Muscle layer of colon (tissue), 2 donors: Measurements from ENCODE around the gene FADS6.

Experiments used
- H3K27ac ChIP-seq: one replicate; pipeline ENCODE4 v1.7.0; 2013; ENCODE audit warnings: low read depth, mild to moderate bottlenecking, low read length, moderate library complexity
- H3K27me3 ChIP-seq, 2 donors: one replicate each; pipeline ENCODE4 v1.7.0; 2013; ENCODE audit warnings: low read length in 2 of 2, mild to moderate bottlenecking in 2 of 2; ENCODE audit not compliant: insufficient read depth in 2 of 2, control insufficient read depth in 1 of 2
- H3K36me3 ChIP-seq: one replicate; pipeline ENCODE4 v1.7.0; 2013; ENCODE audit warnings: mild to moderate bottlenecking, low read length; ENCODE audit not compliant: insufficient read depth
- H3K4me1 ChIP-seq: one replicate; pipeline ENCODE4 v1.7.0; 2013; ENCODE audit warnings: mild to moderate bottlenecking, low read length; ENCODE audit not compliant: insufficient read depth
- H3K4me3 ChIP-seq, 2 donors: one replicate each; pipeline ENCODE4 v1.7.0; 2013; ENCODE audit warnings: low read length in 2 of 2, low read depth in 1 of 2, mild to moderate bottlenecking in 1 of 2, moderate library complexity in 1 of 2
- H3K9ac ChIP-seq: one replicate; pipeline ENCODE4 v1.7.0; 2013; ENCODE audit warnings: low read length
- H3K9me3 ChIP-seq: one replicate; pipeline ENCODE4 v1.7.0; 2013; ENCODE audit warnings: mild to moderate bottlenecking, low read length
- donor health status: abdominal sarcoma.
- donor health status: Adenocarcinoma of cecum.

FADS6 gene, protein sequence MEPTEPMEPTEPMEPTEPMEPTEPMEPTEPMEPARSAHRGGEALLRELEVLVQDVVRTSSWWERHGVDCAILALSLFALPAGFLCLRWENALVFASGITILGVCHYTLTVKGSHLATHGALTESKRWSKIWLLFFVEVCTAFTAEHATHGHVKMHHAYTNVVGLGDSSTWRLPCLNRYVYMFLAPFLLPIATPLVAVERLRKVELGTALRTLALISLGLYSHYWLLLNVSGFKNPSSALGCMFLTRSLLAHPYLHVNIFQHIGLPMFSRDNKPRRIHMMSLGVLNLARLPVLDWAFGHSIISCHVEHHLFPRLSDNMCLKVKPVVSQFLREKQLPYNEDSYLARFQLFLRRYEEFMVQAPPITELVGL

DNA sequence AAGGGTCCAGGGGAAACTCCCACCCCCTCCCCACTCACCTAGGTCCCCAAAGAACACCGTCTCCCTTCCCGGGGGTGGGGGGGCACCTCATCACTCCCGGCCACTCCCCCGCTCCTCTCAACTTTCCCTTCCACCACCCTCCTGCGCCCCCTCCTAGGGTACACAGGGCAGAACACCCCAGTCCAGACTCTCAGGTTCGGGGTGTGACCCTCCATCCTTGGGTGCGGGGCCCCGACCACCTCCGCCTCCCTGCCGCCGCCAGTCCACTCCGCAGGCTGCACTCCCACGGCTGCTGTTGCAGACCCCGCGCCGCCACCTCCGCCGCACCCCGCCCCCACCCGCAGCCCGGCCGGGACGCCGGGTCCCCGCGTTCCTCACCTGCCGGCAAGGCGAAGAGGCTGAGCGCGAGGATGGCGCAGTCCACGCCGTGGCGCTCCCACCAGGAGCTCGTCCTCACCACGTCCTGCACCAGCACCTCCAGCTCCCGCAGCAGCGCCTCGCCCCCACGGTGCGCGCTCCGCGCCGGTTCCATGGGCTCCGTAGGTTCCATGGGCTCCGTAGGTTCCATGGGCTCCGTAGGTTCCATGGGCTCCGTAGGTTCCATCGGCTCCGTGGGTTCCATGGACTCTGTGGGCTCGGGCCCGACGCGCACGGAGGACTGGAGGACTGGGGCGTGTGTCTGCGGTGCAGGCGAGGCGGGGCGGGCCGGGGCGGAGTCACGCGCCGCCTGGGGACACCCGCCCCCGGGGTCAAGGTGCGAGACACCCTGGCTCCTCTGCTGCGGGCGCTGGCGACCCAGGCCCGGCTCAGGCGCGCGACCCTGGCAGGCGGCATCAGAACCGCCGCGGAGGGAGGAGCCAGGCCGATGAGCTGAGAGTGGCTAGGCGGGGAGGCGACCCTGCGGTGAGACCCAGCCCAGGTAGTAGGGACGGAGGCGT lies at the start of gene FADS6:
Gene FADS6, minus strand, starts transcription at position 660 of the 938 bp plus-strand sequence. Its CDS starts 38 bp downstream, at position 622.
- Histone ChIP-seq H3K36me3 (no peaks in the 10 kb centered on the region), H3K4me3 (peak within 1 kb of the TSS in 1 of 2 donors; percentile 41), H3K27me3 (peaks cover 12 to 49% of the 10 kb centered on the region in 2 donors), H3K9me3 (no peaks in the 10 kb centered on the region), H3K4me1 (no peaks in the 10 kb centered on the region), H3K9ac (no peak within 1 kb of the TSS), H3K27ac (no peak within 1 kb of the TSS)

DNA sequence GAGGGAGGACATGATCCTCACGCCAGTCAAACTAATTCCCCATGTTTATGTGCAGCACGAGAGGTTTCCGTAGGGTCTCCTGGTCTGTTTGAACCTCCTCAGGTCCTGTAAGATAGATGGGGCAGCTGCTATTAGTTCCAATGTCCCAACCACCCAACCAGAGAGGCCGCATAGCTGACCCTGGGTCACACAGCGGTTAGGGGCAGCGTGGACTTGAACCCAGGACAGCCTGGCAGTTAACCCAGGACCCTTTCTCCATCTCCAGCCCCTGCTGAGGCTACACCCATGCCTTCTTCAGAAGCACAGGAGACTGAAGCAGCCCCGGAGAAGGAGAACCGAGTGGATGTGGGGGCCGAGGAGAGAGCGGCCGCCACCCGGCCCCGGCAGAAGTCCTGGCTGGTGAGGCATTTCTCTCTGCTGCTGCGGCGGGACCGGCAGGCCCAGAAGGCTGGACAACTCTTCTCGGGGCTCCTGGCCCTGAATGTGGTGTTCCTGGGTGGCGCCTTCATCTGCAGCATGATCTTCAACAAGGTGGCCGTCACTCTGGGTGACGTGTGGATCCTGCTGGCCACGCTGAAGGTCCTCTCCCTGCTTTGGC lies 47.8 kb upstream of the FADS6 start:
- Histone ChIP-seq H3K36me3 (no peaks in the 10 kb centered on the region), H3K27ac (no peak overlapping the region), H3K9me3 (no peaks in the 10 kb centered on the region), H3K27me3 (peaks cover 18 to 34% of the 10 kb centered on the region in 2 donors), H3K4me3 (no peak overlapping the region), H3K4me1 (no peaks in the 10 kb centered on the region), H3K9ac (no peak overlapping the region)

DNA sequence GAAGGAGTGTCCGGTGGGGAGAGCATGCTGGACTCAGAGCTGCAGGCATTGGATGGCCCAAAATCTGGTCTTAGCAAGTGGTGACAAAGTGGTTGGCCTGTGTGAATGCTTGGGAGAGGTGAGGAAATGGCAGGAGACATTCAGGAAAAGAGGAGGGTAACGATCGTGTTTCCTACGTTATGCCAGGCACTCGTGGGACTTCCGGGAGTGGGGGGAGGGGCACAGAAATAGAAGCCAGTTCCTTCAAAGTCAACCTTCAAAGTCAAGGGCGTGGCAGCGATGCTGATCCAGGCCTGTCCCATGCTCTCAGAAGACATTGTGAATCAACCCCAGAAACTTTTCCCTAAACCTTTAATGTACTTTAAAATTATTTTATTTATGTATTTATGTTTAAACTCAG lies 46.1 kb upstream of the FADS6 start:
- H3K9me3 ChIP-seq, result no peaks in the 10 kb centered on the region
- H3K27me3 ChIP-seq, result peaks cover 22 to 48% of the 10 kb centered on the region in 2 donors
- no peak overlapping the region for H3K27ac ChIP-seq
- no peaks in the 10 kb centered on the region for H3K36me3 ChIP-seq
- H3K4me3 ChIP-seq, result no peak overlapping the region
- H3K9ac ChIP-seq, result no peak overlapping the region
- H3K4me1 ChIP-seq, result no peaks in the 10 kb centered on the region

DNA sequence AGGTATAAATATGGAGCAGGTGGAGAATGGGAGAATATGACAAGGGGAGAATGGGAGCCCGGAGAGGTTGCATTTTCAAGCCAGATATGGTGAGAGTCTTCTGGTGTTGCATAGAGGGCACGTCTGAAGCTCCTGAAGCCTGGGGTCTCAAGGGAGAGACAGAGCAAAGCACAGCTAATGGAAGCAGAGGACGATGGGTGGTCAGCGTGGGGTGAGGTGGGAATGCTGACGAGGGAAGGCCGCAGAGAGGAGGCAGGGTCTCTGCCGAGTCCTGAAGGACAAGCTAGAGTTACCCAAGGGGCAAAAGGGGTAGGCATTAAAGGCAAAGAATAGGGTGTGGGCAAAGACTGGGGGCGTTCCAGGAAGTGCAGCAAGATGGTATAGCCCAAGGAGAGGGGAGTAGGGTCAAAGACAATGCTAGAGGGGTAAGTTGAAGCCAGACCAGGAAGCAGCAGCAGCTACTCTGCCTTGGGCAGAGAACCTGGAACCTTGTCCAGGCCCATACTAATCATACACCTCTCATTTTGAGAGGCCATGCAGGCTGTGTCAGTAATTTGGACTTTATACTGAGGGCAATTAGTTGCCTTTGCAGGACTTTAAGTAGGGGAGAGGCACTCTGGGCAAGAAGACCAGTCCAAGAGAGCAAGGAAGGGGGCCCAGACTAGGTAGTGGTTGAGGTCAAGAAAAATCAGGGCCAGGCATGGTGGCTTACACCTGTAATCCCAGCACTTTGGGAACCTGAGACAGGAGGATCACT lies 44.9 kb upstream of the FADS6 start:
- Histone ChIP-seq H3K4me3 (no peak overlapping the region), H3K9ac (no peak overlapping the region), H3K27me3 (peaks cover 22 to 52% of the 10 kb centered on the region in 2 donors), H3K4me1 (no peaks in the 10 kb centered on the region), H3K36me3 (no peaks in the 10 kb centered on the region), H3K9me3 (no peaks in the 10 kb centered on the region), H3K27ac (no peak overlapping the region)

DNA sequence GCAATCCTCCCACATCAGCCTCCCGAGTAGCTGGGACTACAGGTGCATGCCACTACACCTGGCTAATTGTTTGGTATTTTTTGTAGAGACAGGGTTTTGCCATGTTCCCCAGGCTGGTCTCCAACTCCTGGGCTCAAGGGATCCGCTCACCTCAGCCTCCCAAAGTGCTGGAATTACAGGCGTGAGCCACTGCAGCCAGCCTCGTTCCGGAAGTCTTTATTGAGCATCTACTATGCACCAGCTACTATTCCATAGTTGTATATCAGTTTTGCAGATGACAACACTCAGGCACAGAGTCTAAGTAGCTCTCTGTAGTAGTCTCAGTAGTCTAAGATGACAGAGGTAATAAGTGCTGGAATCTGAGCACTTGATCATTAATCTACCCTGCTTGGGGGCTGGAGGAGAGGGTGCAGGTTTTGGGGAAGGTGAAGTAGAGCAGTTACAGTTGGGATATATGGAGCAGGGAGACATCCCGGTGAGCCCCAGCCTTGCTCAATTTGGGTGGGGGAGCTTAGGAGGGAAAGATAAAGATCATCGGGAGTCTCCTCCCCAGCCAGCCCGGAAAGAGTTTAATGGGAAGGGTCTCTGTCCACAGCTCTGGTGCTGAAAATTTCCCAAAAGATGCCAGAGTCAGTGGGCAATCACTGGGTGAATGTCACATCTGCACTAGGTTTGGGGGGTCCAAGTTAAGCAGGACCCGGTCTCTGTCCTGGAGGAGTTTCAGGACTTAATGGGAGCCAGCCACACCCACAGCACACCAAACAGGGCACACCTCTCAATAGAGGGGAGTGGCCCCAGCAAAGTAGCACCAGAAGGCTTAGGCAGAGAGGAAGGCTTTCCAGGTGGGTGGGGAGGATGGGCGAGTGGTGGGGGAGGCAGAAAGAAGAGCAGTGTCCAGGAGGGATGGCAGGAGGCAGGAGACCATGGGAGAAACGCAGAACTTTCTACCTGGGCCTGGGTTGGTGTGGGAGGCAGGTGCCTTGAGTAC lies 43.9 kb upstream of the FADS6 start:
- Histone ChIP-seq H3K27ac (no peak overlapping the region), H3K27me3 (peaks cover 22 to 57% of the 10 kb centered on the region in 2 donors), H3K9ac (no peak overlapping the region)

DNA sequence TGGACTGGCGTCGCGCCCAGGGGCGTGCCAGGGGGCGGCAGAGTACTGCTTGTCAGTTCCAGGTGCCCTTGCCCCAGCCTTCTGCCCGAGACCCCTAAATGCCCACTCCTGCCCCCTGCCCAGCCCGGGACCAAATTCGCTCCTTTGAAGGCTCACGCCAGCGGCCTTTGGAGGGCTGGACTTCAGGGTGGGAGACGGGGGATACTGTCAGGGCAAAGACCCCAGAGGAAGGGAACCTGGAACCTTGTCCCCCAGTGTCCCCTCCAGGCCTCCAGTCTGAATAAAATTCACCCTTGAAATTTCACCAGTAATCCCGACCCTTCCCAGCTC lies 43.0 kb upstream of the FADS6 start:
- Histone ChIP-seq H3K27me3 (peaks cover 22 to 57% of the 10 kb centered on the region in 2 donors), H3K9me3 (no peaks in the 10 kb centered on the region), H3K4me1 (no peaks in the 10 kb centered on the region), H3K9ac (no peak overlapping the region), H3K4me3 (no peak overlapping the region), H3K36me3 (no peaks in the 10 kb centered on the region), H3K27ac (no peak overlapping the region)

More for the DNA sequence above, 43.9 kb upstream of the FADS6 start:
- no peaks in the 10 kb centered on the region for H3K4me1 ChIP-seq
- H3K9me3 ChIP-seq, result no peaks in the 10 kb centered on the region
- H3K36me3 ChIP-seq, result no peaks in the 10 kb centered on the region
- H3K4me3 ChIP-seq, result no peak overlapping the region

DNA sequence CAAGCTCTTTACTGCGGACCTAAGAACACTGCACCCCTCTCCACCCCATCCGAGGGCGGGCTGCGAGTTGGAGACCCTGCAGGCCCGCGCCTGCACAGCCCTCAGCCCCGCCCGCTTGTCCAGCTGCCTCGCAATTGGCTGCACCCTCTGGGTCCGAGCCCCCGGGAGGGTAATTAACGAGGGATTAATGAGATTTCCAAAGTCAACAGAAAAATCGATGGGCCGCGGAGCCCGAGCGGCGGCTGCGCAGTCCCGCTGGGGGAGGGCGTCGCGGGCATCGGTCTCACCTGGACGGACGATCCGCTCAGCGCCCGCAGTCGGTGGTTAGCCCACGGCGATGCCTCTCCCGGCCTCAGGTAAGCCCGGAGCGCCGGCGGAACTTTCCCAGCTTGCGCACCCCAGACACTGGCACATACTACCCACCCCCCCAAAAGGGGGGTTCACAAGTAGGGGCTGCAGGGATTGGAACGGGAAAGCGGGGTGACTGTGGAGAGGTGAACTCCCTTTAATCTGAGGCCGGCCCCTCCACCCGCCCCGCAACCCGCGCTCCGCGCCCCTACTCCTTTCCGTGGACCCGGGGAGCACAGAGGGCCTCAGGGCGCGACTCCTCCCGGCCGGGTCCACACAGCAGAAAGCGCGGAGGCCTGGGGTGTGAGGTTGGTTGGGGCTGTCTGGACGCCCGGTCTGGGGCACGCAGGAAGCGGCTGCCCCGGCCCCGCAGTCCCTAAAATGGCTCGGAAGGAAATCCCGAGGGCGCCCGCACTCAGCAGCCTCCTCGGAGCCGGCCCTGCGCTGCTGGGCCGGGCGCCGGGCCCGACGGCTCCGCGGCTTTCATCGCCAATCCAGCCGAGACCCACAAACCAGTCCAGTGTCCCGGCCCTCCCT lies 42.4 kb upstream of the FADS6 start, which contains the start of gene OTOP3:
Gene OTOP3, plus strand, starts transcription at position 314 of the 885 bp plus-strand sequence. Its CDS starts 24 bp downstream, at position 338.
- H3K36me3 ChIP-seq, result no peaks in the 10 kb centered on the region
- H3K9me3 ChIP-seq, result no peaks in the 10 kb centered on the region
- no peaks in the 10 kb centered on the region for H3K4me1 ChIP-seq
- H3K27me3 ChIP-seq, result peaks cover 22 to 52% of the 10 kb centered on the region in 2 donors
- no peak within 1 kb of the TSS for H3K4me3 ChIP-seq
- H3K27ac ChIP-seq, result no peak within 1 kb of the TSS
- H3K9ac ChIP-seq, result no peak within 1 kb of the TSS

DNA sequence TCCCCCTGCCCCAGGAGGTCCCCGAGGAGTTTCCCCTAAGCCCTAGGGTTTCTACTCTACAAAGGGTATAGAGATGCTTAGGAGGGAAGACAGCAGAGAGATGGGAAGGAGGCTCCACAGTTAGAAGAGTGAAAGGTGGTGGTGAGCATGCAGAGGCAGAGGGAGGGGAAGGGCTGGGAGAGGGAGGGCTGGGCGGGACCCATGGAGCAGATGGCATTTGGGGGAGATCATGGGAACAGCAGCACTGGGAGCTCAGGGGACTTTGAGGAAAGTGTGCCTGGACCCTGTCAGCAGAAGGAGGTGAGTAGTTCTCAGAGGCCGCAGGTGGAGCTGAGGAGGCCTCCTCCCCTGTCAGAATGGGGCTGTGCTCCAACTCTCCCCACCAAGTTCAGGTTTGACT lies 41.6 kb upstream of the FADS6 start:
- H3K36me3 ChIP-seq, result no peaks in the 10 kb centered on the region
- no peak overlapping the region for H3K27ac ChIP-seq
- H3K9me3 ChIP-seq, result no peaks in the 10 kb centered on the region
- no peak overlapping the region for H3K9ac ChIP-seq
- no peak overlapping the region for H3K4me3 ChIP-seq
- H3K27me3 ChIP-seq, result peaks cover 22 to 52% of the 10 kb centered on the region in 2 donors
- H3K4me1 ChIP-seq, result no peaks in the 10 kb centered on the region

DNA sequence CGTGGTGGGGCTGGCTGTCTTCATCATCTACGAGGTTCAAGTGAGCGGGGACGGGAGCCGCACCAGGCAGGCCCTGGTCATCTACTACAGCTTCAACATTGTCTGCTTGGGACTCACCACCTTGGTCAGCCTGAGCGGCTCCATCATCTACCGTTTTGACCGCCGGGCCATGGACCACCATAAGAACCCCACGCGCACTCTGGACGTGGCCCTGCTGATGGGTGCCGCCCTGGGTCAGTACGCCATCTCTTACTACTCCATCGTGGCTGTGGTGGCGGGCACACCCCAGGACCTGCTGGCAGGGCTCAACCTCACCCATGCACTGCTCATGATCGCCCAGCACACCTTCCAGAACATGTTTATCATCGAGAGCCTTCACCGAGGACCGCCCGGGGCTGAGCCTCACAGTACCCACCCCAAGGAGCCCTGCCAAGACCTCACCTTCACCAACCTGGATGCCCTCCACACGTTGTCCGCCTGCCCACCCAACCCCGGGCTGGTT lies 37.2 kb upstream of the FADS6 start:
- Histone ChIP-seq H3K4me1 (no peaks in the 10 kb centered on the region), H3K9me3 (no peaks in the 10 kb centered on the region), H3K9ac (no peak overlapping the region), H3K4me3 (no peak overlapping the region), H3K27ac (no peak overlapping the region), H3K36me3 (no peaks in the 10 kb centered on the region), H3K27me3 (peaks cover 7 to 31% of the 10 kb centered on the region in 2 donors)
